ENCODE data around the gene MIXL1.
A peak's percentile ranks its signal among the peaks of the same experiment; 100 is the strongest.

The MIXL1 gene

GRCh38 chr1:226223157-226223785 lies at the start of gene MIXL1:
TSS of gene MIXL1 (plus strand) at chr1:226223664. CDS start at chr1:226223682, 18 bp downstream.
- Histone ChIP-seq H3K27ac (ENCODE audit: low read depth, low read length, poor library complexity, severe bottlenecking) (no peak within 1 kb of the TSS), H4K20me1 (ENCODE audit: insufficient read depth, low read length) (no peaks in the 10 kb centered on the region), H3F3A (ENCODE audit: insufficient read depth, low read length) (no peaks in the 10 kb centered on the region), H3K9me2 (ENCODE audit: low read depth, low read length) (no peaks in the 10 kb centered on the region), H3K9ac (ENCODE audit: low read length) (peak within 1 kb of the TSS; percentile 74), H3K79me2 (ENCODE audit: insufficient read depth, low read length) (no peaks in the 10 kb centered on the region), H3K27me3 (ENCODE audit: insufficient read depth, low read length) (no peaks in the 10 kb centered on the region), H3K4me2 (ENCODE audit: low read length) (peak within 1 kb of the TSS; percentile 96), H3K9me3 (ENCODE audit: low read length) (no peaks in the 10 kb centered on the region), H3K4me3 (ENCODE audit: low read depth, low read length, poor library complexity, severe bottlenecking) (peak within 1 kb of the TSS; percentile 83), H2AFZ (ENCODE audit: low read length) (0 out of 2 replicates have a peak within 1 kb of the TSS, but pooled peaks have one; percentile 86), H3K36me3 (ENCODE audit: insufficient read depth, low read length) (no peaks in the 10 kb centered on the region; the same call in 1 of the 2 replicates), H3K4me1 (ENCODE audit: insufficient read depth, low read length, severe bottlenecking) (peaks cover 35% of the 10 kb centered on the region)
- TF ChIP-seq, protein P1, sequence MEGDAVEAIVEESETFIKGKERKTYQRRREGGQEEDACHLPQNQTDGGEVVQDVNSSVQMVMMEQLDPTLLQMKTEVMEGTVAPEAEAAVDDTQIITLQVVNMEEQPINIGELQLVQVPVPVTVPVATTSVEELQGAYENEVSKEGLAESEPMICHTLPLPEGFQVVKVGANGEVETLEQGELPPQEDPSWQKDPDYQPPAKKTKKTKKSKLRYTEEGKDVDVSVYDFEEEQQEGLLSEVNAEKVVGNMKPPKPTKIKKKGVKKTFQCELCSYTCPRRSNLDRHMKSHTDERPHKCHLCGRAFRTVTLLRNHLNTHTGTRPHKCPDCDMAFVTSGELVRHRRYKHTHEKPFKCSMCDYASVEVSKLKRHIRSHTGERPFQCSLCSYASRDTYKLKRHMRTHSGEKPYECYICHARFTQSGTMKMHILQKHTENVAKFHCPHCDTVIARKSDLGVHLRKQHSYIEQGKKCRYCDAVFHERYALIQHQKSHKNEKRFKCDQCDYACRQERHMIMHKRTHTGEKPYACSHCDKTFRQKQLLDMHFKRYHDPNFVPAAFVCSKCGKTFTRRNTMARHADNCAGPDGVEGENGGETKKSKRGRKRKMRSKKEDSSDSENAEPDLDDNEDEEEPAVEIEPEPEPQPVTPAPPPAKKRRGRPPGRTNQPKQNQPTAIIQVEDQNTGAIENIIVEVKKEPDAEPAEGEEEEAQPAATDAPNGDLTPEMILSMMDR (IDR thresholded peaks at IDR 0.05; ENCODE audit: low read length), result no peak
- no peak for TF ChIP-seq EZH2 (IDR thresholded peaks at IDR 0.05; ENCODE audit: borderline replicate concordance, low read length)

DNA sequence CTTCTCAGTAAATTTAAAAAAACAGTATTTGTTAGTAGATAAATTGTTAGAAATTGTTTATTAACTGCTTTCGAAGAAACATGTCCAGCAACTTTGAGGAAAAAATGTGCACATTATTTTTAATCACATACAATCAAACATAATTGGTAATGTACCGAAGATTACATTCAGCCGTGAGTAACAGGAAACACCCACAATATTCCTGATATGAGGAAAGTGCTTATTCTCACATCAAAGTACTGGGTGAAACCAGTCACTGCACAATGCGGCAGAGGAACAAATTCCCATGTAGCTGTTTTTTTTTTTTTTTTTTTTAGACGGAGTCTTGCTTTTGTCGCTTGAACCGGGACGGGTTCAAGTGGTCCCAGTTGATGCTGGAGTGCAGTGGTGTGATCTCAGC lies 46.6 kb upstream of the MIXL1 start:
- H2AFZ ChIP-seq (ENCODE audit: low read length), result no peak overlapping the region
- no peak overlapping the region for H3K4me2 ChIP-seq (ENCODE audit: low read length)
- no peaks in the 10 kb centered on the region for H3F3A ChIP-seq (ENCODE audit: insufficient read depth, low read length)
- no peaks in the 10 kb centered on the region for H4K20me1 ChIP-seq (ENCODE audit: insufficient read depth, low read length)
- H3K27ac ChIP-seq (ENCODE audit: low read depth, low read length, poor library complexity, severe bottlenecking), result no peak overlapping the region
- H3K4me1 ChIP-seq (ENCODE audit: insufficient read depth, low read length, severe bottlenecking), result peaks cover 14% of the 10 kb centered on the region
- H3K9me3 ChIP-seq (ENCODE audit: low read length), result no peaks in the 10 kb centered on the region
- peaks cover 47% of the 10 kb centered on the region for H3K36me3 ChIP-seq (ENCODE audit: insufficient read depth, low read length)
- no peak overlapping the region for H3K9ac ChIP-seq (ENCODE audit: low read length)
- no peaks in the 10 kb centered on the region for H3K27me3 ChIP-seq (ENCODE audit: insufficient read depth, low read length)
- no peak overlapping the region for H3K4me3 ChIP-seq (ENCODE audit: low read depth, low read length, poor library complexity, severe bottlenecking)
- H3K9me2 ChIP-seq (ENCODE audit: low read depth, low read length), result no peaks in the 10 kb centered on the region
- TF ChIP-seq, protein P1 (IDR thresholded peaks at IDR 0.05; ENCODE audit: low read length), result no peak
- no peak for TF ChIP-seq EZH2 (IDR thresholded peaks at IDR 0.05; ENCODE audit: borderline replicate concordance, low read length)
- peaks cover 91% of the 10 kb centered on the region for H3K79me2 ChIP-seq (ENCODE audit: insufficient read depth, low read length)

DNA sequence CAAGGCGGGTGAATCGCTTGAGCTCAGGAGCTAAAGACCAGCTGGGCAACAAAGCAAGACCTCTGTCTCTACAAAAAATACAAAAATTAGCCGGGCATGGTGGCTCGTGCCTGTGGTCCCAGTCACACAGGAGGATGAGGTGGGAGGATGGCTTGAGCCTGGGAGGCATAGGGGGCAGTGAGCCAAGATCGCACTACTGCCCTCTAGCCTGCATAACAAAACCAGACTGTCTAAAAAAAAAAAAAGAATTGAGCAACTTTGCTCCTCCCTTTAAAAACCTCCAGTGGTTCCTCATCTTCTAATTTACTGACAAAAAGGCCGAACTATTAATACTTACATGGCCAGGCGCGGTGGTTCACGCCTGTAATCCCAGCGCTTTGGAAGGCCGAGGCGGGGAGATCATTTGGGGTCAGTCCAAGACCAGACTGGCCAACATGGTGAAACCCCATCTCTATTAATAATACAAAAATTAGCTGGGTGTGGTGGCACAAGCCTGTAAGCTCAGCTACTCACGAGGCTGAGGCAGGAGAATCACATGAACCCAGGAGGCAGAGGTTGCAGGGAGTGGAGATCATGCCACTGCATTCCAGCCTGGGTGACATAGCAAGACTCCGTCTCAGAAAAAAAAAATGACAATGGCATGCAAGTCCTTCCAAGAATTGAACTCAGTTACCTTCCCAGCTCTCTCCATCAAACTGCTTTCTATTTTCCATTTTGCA lies 41.3 kb upstream of the MIXL1 start:
- Histone ChIP-seq H3K27ac (ENCODE audit: low read depth, low read length, poor library complexity, severe bottlenecking) (peak overlapping the region; percentile 63), H3K36me3 (ENCODE audit: insufficient read depth, low read length) (peaks cover 45% of the 10 kb centered on the region), H4K20me1 (ENCODE audit: insufficient read depth, low read length) (no peaks in the 10 kb centered on the region)

More for the DNA sequence above, 41.3 kb upstream of the MIXL1 start:
- TF ChIP-seq EZH2 (IDR thresholded peaks at IDR 0.05; ENCODE audit: borderline replicate concordance, low read length), result no peak
- TF ChIP-seq, protein P1 (IDR thresholded peaks at IDR 0.05; ENCODE audit: low read length), result peak; percentile 57
- H3K4me2 ChIP-seq (ENCODE audit: low read length), result peak overlapping the region; percentile 64
- H3K4me3 ChIP-seq (ENCODE audit: low read depth, low read length, poor library complexity, severe bottlenecking), result peak overlapping the region; percentile 31
- no peaks in the 10 kb centered on the region for H3K9me2 ChIP-seq (ENCODE audit: low read depth, low read length)
- H3K4me1 ChIP-seq (ENCODE audit: insufficient read depth, low read length, severe bottlenecking), result peaks cover 45% of the 10 kb centered on the region
- no peaks in the 10 kb centered on the region for H3K9me3 ChIP-seq (ENCODE audit: low read length)
- H3K9ac ChIP-seq (ENCODE audit: low read length), result peak overlapping the region; percentile 23; the same call in 1 of the 2 replicates
- peaks cover 78% of the 10 kb centered on the region for H3K79me2 ChIP-seq (ENCODE audit: insufficient read depth, low read length)
- H3F3A ChIP-seq (ENCODE audit: insufficient read depth, low read length), result no peaks in the 10 kb centered on the region
- no peak overlapping the region for H2AFZ ChIP-seq (ENCODE audit: low read length)
- H3K27me3 ChIP-seq (ENCODE audit: insufficient read depth, low read length), result no peaks in the 10 kb centered on the region
